Stimulated activated naive CD4-positive, alpha-beta T cell (primary cell): ENCODE results near the gene COG7.
"Not testable (repeated sequence)": the region's sequence is repeated elsewhere in the genome, so short reads cannot be mapped to it uniquely, and the experiment has no call there.

Experiments
- DNase-seq, 6 experiments: peaks; one replicate each; lab custom pipeline; 2025; lab: John Stamatoyannopoulos, UW

COG7 gene

DNA sequence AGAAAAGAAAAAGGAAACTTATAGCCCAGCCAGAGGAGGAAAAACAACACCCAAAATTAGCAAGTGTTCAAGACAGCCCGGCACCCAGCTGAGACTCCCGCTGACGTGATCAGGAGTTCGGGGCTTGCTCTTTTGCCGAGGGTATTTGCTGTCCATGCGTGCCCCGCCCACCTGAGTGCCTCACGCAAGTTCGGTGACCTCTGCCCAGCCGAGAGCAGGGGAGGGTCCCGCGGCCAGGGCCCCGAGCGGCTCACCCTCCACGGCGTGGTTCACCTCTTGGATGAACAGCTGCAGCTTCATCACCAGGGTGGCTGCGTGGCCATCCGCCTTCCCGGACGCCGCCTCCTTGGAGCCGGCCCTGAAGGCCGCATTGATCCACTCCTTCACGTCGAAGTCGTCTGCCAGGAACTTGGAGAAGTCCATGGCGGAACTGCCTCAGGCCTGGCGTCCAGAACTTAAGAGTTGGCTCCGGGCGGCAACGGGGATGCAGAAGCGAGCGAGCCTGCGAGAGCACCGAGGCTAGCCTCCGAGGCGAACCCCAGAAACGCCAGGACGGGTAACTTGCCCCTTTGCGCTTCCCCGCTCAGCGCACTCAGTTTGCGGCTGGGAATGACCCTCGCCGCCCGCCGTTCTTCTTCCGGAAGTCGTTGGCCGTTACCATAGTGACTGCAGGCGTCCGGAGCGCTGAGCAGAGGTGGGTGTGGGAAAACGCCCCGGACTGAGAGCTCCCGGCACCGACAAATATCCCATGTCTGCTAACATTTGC, at the start of gene COG7:
Gene COG7, minus strand, starts transcription at position 618 of the 766 bp plus-strand sequence. Its CDS starts 195 bp downstream, at position 423.
- peak; percentile 64 to 87 (median 76) for DNase-seq

DNA sequence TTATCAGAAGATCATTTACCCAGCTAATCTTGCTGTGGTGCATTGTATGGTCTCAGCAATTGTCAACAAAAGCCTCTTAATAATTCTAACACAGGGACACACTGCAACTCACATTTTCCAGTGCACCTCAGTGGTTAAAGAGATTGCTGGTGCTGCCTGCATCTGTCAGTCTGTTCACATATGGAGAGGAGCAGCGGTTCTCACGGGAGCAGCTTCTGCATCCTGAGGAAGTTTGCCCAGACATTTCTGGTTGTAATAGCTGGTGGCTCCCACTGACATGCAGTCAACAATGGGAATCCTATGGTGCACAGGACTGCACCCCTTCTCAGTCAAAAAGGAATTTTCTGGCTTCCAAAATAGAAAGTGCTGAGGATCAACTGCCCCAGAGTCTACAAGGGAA, 49.5 kb upstream of the COG7 start:
- DNase-seq: no peak

DNA sequence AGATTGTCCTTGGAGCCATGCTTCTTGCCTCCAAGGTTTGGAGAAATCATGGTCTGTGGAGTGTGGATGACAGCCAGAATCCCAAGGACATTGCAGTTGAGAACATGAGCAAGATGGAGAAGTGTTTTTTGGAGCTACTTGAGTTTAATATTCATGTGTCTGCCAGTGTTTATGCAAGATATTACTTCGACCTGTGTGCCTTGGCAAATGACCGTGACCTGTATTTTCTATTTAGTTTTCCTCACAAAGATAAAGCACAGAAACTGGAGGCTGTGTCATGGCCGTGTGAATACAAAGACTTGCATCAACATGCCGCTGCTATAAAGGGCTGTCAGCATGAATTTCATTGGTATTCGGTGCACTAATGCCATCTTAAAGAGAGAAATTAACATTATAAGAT, 48.3 kb upstream of the COG7 start:
- DNase-seq: no peak

DNA sequence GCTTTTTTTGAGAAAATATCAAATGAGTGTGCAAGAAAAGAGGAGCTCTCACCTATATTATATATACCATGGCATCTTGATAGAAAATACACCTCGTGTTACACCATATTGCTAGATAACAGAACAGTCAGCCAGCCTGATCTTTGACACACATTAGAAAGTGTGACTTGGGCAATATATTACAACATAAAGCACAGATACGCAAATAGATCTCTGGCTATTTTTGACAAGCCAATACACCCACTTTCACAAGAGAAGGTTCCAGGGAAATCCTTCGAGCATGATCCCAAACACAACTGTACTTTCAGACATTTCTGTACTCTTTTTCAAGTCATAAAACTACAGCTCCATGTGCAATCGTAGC, 47.9 kb upstream of the COG7 start:
- DNase-seq: no peak

DNA sequence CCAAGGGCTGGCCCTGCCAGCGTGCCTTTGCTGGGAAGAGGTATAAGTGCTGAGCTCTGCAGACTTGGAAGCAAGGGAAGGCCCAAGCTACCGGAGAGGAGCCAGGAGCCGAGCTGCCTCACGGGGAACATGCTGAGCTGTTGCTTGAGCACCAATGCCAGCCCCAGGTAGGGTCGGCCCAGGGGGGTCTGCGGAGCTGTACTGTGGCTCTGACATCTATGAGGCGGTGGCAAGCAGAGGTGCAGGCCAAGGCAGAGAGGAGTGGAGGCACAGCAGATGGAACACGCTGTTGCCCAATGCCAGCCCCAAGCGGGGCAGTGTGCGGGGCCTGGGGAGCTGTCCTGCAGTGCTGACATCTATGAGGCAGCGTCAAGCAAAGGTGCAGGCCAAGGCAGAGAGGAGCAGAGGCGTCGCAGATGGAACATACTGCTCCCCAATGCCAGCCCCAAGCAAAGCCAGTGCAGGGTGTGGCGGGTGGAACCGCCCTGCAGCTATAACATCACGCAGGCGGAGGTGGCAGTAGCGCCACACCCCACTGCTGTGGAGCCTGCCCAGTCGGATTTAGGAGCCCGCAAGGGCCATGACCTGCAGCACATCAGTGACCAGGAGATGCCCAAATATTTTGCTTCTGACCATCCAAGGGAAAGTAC, 47.3 kb upstream of the COG7 start:
- no peak for DNase-seq

DNA sequence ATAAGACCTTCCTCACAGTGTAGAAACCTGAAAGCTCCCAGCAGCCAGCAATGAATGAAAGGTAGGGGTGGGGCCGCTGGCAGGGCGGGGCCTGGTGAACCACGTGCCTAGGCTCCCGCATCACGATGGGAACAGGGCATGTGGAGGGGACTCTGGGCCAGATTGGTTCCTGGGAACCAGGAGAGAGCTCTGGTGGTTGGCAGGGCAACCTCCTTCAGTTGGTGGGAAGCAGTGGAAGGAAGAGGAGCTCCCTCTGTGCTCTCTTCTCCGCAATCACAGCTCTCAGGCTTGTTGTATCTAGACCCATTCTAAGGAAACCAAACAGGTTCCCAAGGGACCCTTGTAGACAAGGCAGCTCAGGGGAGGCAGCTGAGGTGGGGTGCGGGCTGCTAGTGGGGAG, 46.8 kb upstream of the COG7 start:
- no peak for DNase-seq

DNA sequence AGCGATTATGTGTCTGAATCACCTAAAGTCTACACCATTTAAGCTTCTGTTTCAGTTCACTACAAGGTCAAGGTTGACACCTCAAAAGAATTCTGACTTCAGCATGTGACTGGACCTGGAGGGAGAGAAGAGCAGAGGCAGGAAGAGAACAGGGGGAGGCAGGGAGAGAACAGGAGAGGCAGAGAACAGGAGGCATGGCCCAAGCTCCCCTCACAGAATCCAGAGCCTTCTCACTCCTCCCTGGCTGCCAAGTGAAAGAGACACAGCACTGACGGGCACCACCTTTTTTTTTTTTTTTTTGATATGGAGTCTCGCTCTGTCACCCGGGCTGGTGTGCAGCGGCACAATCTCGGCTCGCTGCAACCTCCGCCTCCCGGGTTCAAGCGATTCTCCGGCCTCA, 45.9 kb upstream of the COG7 start:
- DNase-seq: no peak

DNA sequence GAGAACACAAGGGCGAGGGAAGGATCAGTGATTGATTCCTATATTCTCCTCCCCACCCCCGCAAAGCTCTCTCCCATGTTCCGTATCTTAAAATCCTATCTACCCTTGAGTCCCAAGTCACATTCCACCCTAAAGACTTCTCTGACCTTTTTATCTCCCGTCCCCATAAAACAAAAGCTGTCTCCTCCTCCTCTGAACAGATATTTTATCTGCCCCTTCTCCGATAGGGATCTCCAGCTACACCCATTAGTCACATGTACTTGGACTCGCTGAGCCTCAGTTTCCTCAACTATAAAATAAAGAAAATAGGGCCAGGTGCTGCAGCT, 44.5 kb upstream of the COG7 start:
- DNase-seq: no peak

DNA sequence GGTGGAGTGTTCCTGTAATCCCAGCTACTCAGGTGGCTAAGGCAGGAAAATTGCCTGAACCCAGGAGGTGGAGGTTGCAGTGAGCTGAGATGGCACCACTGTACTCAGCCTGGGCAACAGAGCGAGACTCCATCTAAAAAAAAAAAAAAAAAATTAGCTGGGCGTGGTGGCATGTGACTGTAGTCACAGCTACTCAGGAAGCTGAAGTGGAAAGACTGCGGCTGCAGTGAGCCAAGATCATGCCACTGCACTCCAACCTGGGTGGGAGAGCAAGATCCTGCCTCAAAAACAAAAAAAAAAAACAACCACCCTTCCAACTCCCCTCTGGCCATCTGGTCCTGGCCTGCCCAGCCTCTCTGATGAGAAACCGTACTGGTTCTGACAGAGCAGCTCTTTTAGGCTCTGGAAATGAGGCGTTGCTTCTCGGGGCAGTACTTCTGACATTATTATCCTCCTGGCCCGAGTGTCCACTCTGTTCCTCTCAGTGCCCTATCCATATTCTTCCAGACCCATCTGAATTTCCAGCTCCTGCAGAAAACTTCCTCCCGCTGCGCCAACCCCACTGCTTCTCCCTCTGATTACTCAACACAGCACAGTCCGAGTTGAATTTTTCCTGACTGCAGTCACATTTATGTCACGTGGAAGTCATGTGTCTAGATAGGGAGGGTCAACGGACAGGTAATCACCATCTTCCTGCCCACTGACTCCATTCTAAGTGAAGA, 44.0 kb upstream of the COG7 start:
- no peak for DNase-seq

DNA sequence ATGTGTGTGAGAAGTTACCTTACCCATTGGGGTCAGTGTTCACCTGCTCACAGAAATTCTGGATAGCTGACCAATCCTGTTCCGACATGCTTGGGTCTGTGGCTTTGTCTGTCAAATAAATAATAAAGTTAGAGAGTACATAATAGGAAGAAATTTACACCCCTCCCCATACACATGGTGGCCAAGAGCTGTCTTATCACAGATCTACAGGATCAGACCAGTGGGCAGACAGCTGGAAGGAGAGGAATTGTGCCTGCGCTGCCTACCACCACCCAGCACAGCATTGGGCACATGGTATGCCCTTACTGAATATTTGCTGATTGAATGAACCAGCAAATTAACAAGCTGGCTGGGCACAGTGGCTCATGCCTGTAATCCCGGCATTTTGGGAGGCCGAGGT, 42.7 kb upstream of the COG7 start:
- DNase-seq: no peak

DNA sequence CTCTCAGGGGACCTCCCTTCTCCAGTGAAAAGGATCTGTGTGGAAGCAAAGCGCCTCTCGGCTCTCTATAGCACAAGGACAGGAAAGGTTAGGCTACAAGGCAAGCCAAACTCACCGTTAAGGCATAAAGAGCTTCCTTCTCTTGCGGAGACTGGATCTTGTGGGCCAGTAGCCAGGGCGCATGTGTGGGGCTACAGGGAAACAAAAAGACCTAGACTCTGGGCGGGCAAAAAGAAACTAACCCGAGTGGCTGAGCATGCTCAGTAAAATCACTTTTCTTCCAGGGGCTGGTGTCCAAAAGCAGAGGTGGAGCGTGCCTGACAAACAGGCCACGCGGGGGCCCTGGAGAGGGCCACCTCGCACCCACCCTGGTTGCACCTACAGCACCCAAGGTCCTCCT, 41.2 kb upstream of the COG7 start:
- DNase-seq: no peak

DNA sequence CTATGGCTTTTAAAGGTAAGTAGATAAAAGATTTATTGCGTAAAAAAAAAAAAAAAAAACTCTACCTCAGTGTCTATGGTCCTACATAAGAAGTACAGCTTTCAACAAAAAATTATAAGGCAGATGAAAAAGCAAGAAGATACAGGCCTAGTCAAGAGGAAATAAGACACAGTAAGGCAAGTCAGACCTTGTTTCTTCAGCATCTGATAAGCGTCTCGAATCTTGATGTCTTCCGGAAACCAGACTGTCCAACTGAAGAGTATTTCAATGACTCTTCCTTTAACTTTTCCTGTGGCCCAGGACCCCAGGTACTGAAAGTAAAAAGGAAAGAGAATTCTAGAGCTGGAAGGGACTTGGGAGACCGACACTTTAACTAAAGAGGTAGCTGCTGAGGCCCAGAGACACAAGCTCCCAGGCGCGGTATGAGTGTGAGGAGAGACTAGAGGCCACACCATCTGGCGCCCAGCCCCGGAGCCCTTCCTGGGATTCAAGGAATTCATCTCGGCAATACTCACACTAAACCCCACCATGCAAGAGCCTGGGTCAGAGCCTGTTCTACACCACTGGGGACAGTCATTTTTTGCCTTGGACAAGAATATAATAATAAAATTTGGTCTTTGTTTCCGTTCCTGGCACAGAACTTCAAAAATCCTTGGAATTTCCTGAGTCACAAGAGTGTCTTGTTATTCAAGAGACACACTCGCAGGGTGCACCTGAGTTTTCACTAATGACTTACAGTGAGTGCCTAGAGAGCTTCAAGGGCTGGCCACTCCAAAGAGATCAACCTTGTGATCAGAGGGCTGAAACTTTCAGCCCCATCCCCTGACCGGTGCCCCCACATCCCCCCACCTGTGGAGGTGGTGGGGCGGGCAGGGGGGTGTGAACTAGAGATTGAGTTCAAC, 38.8 kb upstream of the COG7 start:
- DNase-seq: no peak

DNA sequence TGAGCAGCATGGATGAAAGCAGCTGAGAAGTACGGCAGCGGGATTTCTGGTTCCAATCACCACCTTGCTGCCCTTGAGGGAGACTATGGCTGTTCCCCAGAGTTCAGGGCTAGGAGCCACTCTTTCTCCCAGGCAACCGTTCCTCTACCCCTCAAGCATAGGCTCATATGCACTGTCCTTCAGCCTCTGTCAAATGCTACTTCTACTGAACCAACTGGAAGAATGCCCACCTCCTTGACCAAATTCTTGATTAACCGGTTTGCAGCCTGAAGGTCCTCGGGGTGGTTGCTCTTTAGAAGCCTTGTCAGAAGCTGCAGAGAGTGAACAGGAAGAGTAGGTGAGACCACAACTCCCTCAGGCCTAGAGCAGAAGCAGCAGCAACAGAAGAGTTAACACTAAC, 33.5 kb upstream of the COG7 start:
- no peak for DNase-seq

DNA sequence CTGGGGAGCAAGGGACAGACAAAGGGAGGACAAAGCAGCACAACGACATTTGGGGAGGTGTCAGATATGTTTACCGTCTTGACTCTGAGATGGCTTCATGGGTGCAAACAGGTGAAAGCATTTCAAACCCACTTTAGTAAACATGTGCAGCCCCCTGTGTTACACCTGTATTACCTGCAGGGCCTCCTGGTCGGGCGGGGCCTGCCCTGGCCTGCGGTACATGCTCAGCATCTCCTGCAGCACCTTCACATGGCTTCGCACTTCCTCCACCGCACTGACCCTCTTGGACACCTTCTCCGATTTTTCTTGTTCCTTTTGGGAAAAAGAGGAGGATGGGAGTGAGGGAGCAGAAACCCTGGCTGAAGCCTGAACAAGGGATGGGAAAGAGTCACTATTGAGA, 32.9 kb upstream of the COG7 start:
- no peak for DNase-seq

DNA sequence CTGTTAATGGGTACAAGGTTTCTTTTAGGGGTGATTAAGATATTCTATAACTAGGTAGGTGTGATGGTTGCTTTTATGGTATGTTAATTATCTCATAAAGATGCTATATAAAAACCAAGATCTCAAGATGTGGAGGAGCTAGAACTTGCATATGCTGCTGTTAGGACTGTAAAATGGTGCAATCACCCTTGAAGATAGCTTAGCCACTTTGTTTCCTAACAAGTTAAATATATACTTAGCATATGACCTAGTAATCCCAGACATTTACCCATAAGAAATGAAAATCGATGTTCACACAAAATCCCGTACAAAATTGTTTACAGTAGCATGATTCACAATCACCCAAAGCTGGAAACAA, 32.2 kb upstream of the COG7 start:
- no peak for DNase-seq

DNA sequence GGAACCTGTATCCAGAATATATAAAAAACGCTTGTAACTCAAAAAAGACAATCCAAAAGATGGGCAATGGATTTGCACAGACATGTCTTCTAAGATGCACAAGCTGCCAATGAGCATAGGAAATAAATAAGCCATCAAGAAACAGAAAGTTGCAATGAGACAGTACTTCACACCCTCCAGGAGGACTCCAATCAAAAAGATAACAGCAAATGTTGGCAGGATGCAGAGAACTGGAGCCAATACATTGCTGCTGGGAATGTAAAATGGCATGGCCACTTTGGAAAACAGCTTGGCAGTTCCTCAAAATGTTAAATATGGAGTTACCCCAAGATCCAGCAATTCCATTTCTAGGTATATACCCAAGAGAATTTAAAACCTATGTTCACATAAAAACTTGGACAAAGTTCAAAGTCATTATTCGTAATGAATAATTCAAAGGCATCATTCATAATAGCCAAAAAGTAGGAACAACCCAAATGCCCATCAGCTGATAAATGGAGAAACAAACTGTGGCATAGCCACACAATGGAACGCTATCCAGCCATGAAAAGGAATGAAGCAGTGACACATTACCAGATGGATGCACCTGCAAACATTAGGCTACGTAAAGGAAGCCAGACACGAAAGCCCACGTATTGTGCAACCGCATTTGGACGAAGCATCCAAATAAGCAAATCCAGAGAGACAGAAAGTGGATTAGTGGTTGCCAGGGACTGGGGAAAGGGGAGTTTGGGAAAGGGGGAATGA, 31.7 kb upstream of the COG7 start:
- no peak for DNase-seq

DNA sequence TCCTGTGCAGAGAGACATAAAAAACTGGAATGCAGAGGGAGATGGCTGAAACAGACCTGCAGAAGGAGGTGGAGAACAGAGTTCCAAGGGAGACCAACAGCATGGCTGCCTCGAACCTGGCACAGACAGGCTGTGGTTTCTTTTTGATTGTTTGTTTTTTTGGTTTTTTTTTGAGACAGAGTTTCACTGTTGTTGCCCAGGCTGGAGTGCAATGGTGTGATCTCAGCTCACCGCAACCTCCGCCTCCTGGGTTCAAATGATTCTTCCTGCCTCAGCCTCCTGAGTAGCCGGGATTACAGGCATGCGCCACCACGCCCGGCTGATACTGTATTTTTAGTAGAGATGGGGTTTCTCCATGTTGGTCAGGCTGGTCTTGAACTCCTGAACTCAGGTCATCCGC, 30.5 kb upstream of the COG7 start:
- DNase-seq: not testable (repeated sequence)

DNA sequence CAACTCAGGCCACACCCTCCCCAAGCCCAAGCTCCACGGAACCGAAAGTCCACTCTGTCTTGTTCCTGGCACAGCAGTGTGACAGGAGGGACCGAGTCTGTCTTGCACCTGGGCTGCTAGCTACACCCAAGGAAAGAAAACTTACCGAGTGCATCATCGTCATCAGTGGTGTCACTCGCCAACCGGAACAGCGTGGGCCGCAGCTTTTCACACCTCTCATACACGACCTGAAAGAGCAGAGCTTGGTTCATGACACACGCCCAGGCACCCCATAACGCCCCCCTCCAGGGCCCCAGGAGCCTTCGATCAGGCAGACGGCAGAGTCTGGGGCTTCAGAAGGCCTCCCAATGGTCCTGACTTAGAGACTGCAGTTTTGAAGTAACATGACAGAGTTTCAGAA, 29.8 kb upstream of the COG7 start:
- no peak for DNase-seq

DNA sequence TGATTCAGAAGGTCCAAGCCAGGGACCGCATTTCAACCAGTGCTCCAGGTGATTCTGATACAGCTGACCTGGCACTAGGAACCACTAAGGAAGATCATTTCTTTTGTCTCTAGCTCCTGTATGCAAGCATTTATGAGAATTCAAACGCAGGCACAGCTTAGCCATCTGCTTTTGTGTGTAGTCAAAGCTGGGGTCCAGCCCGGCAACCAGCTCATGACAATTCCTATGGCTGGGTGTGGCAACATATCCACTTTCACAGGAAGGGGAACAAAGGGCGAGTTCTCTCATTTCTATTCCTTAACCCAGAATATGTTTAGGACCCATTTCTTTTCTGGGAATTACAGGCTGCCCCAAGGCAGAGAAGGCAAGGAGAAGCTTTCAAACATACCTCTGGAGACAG, 27.3 kb upstream of the COG7 start:
- no peak for DNase-seq

DNA sequence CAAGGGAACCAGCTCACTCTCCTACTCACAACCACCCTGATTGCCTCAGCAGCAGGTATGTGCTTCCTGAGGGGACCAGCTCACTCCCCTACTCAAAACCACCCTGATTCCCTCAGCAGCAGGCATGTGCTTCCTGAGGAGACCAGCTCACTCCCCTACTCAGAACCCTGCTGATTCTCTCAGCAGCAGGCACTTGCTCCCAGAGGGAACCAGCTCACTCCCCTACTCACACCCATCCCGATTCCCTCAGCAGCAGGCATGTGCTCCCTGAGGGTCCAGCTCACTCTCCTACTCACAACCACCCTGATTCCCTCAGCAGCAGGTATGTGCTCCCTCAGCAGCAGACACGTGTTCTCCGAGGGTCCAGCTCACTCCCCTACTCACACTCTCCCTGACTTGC, 26.1 kb upstream of the COG7 start:
- no peak for DNase-seq

DNA sequence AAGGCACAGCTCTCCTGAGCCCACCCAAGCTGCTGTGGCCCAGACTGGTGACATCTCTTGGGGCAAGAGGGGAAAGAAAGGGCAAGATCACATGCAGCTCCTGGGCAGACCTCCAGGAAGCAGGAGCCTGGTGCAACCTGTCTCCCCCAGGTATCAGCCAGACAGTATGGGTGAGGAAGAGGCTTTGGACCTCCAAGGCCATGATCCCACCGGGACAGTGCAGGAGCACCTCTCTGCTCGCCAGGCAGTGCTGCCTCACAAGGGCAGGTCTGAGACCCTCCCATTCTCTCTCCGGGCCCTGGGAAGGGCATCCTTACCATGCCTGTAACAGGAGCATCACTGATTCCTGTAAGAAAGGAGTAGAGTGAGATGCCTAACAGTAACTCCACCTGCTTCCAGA, 25.6 kb upstream of the COG7 start:
- no peak for DNase-seq

DNA sequence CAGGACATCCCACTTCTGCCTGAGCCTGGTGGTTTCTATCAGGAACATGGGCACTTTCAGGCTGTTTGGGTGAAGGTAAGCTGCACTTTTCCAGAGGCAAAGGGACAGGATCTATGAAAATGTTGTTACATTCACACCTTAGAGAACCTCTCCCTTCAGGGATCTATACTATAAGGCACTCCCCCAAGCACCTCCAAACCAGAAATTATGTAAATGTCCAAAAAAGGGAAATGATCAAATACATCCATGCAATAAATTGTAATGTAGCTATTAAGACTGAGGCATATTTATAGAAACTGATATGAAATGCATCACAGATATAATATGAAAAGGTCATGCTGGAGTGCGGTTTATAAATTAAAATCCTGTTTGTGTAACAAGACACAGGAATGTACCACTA, 23.3 kb upstream of the COG7 start:
- DNase-seq: no peak
